CD4-positive, alpha-beta memory T cell (primary cell): ENCODE results near the gene MMP17. TPM values are rescaled to one million over a fixed set of nuclear protein-coding genes. Genes with fewer than 3 reads are reported as not detected.

Experiments
- CTCF ChIA-PET: fragments of 350-600 bp; sonication (Branson Sonifier 250); formaldehyde crosslinking; loops from one replicate; lab custom pipeline; 2021; ENCODE audit warnings: inconsistent platforms; ENCODE audit not compliant: partially characterized antibody; lab: Charles Lee
- POLR2A ChIA-PET: fragments of 350-600 bp; sonication (Branson Sonifier 250); formaldehyde crosslinking; loops from one replicate; lab custom pipeline; 2021; ENCODE audit not compliant: partially characterized antibody; lab: Charles Lee
- DNase-seq, 5 donors: peaks; one replicate each; pipeline versions ENCODE4 v3.0.0 to v3.0.0-alpha.2; 2020 to 2022; ENCODE audit warnings: mixed read lengths in 1 of 5
- H3K27ac ChIP-seq: one replicate; pipeline ENCODE4 v1.7.0; 2013; ENCODE audit warnings: low read depth, low read length
- H3K27me3 ChIP-seq: 2 replicates; pipeline ENCODE4 v1.7.0; 2013; ENCODE audit warnings: mild to moderate bottlenecking, low read length, moderate library complexity; ENCODE audit not compliant: insufficient read depth
- H3K36me3 ChIP-seq: 2 replicates; pipeline ENCODE4 v1.7.0; 2013; ENCODE audit warnings: mild to moderate bottlenecking, low read length, moderate library complexity; ENCODE audit not compliant: insufficient read depth
- H3K4me1 ChIP-seq: 2 replicates; pipeline ENCODE4 v1.7.0; 2013; ENCODE audit warnings: mild to moderate bottlenecking, low read length, moderate library complexity; ENCODE audit not compliant: insufficient read depth
- H3K4me3 ChIP-seq, 2 donors: one replicate each; pipeline ENCODE4 v1.7.0; 2013; ENCODE audit warnings: low read length in 2 of 2, mild to moderate bottlenecking in 1 of 2
- H3K9me3 ChIP-seq, 2 donors: one replicate each; pipeline ENCODE4 v1.7.0; 2013; ENCODE audit warnings: low read length in 2 of 2, control low read depth in 1 of 2; ENCODE audit not compliant: control insufficient read depth in 1 of 2
- H3K27ac Mint-ChIP-seq, 7 donors: one replicate each; pipeline ENCODE4 v1.8.0; 2020 to 2021; ENCODE audit warnings: mixed read lengths in 7 of 7, mild to moderate bottlenecking in 6 of 7, inconsistent platforms in 3 of 7, moderate library complexity in 3 of 7
- H3K27me3 Mint-ChIP-seq, 2 donors: one replicate each; pipeline ENCODE4 v1.8.0; 2020 to 2021; ENCODE audit warnings: mixed read lengths in 2 of 2
- H3K36me3 Mint-ChIP-seq, 2 donors: one replicate each; pipeline ENCODE4 v1.8.0; 2020 to 2021; ENCODE audit warnings: mixed read lengths in 2 of 2, inconsistent platforms in 1 of 2, mild to moderate bottlenecking in 1 of 2
- H3K4me1 Mint-ChIP-seq, 4 donors: one replicate each; pipeline ENCODE4 v1.8.0; 2020 to 2021; ENCODE audit warnings: mixed read lengths in 4 of 4, mild to moderate bottlenecking in 1 of 4
- H3K4me3 Mint-ChIP-seq, 8 donors: one replicate each; pipeline ENCODE4 v1.8.0; 2020 to 2021; ENCODE audit warnings: mixed read lengths in 8 of 8, mild to moderate bottlenecking in 7 of 8, moderate library complexity in 6 of 8, inconsistent platforms in 3 of 8
- H3K9me3 Mint-ChIP-seq, 8 donors: one replicate each; pipeline ENCODE4 v1.8.0; 2020 to 2021; ENCODE audit warnings: mixed read lengths in 8 of 8, mild to moderate bottlenecking in 5 of 8, inconsistent platforms in 3 of 8, moderate library complexity in 1 of 8
- intact Hi-C: fragments of 100-400 bp; cut with micrococcal nuclease; formaldehyde crosslinking; loops from one replicate; pipeline ENCODE4 v1.15.1; 2023
- polyA plus RNA-seq, 2 donors: library from polyadenylated mRNA; unstranded; fragments of 300-500 nt; fragmentation: Illumina TruSeq; gene quantifications; one replicate each; pipeline ENCODE4 v1.2.3, GENCODE V29; 2021
- total RNA-seq, 2 experiments: library from RNA; stranded (reverse); gene quantifications; one replicate each; pipeline ENCODE4 v1.2.3, GENCODE V29; 2021

Gene MMP17
- total and polyA plus RNA-seq, 4 experiments from 2014 or later: 0.32 to 0.94 TPM; not detected in 2

- Mint-ChIP-seq H3K27me3 (peaks cover 28 to 34% of the 10 kb centered on the region in 2 donors), H3K4me3 (peak overlapping the region; percentile 47 to 84 (median 74)), H3K27ac (no peak overlapping the region), H3K9me3 (no peaks in the 10 kb centered on the region), H3K36me3 (no peaks in the 10 kb centered on the region), H3K4me1 (peaks cover 2 to 13% (median 12%) of the 10 kb centered on the region in 4 donors)
- H3K27me3 ChIP-seq: peaks cover 27% of the 10 kb centered on the region
- no peaks in the 10 kb centered on the region for H3K9me3 ChIP-seq
- no peaks in the 10 kb centered on the region for H3K36me3 ChIP-seq
- no peak overlapping the region for H3K4me3 ChIP-seq
- intact Hi-C loops: no loop called here
- peaks cover 22% of the 10 kb centered on the region for H3K4me1 ChIP-seq
- DNase-seq: peak in 1 of 5 donors; percentile 20
- H3K27ac ChIP-seq: no peak overlapping the region
- ChIA-PET CTCF (interaction anchor here (1.0 to 1.5 kb wide), 3 partner anchors 70 to 728 kb away, joined by 3 to 6 read pairs (median 5); no protein-coding TSS in a partner anchor), POLR2A (no interaction called here)
Measured at GRCh38 chr12:131830914-131831571, 2.9 kb downstream of the MMP17 start.

GRCh38 chr12:131831635-131832041, 3.4 kb downstream of the MMP17 start:
- Histone ChIP-seq H3K4me1 (peaks cover 22% of the 10 kb centered on the region), H3K4me3 (no peak overlapping the region), H3K27me3 (peaks cover 21% of the 10 kb centered on the region), H3K9me3 (no peaks in the 10 kb centered on the region), H3K27ac (no peak overlapping the region), H3K36me3 (no peaks in the 10 kb centered on the region)
- POLR2A ChIA-PET: no interaction called here
- intact Hi-C loops: no loop called here
- Mint-ChIP-seq H3K27me3 (peaks cover 22 to 28% of the 10 kb centered on the region in 2 donors), H3K4me1 (peaks cover 2 to 13% (median 12%) of the 10 kb centered on the region in 4 donors), H3K27ac (no peak overlapping the region), H3K36me3 (no peaks in the 10 kb centered on the region), H3K9me3 (no peaks in the 10 kb centered on the region), H3K4me3 (peak overlapping the region in 3 of 8 donors; percentile 10 to 48 (median 32))
- no peak for DNase-seq
- CTCF ChIA-PET: interaction anchor here (1.5 kb wide), 1 partner anchor 70 kb away, joined by 3 read pairs; no protein-coding TSS in a partner anchor

- intact Hi-C loops: no loop called here
- ChIA-PET POLR2A (no interaction called here), CTCF (no interaction called here)
- Histone ChIP-seq H3K27ac (no peak overlapping the region), H3K27me3 (peaks cover 15% of the 10 kb centered on the region), H3K36me3 (no peaks in the 10 kb centered on the region), H3K4me1 (peaks cover 22% of the 10 kb centered on the region), H3K9me3 (no peaks in the 10 kb centered on the region), H3K4me3 (no peak overlapping the region)
- DNase-seq: no peak
- H3K27me3 Mint-ChIP-seq: peaks cover 17 to 25% of the 10 kb centered on the region in 2 donors
- H3K36me3 Mint-ChIP-seq: no peaks in the 10 kb centered on the region
- no peaks in the 10 kb centered on the region for H3K9me3 Mint-ChIP-seq
- H3K4me1 Mint-ChIP-seq: peaks cover 2 to 13% (median 11%) of the 10 kb centered on the region in 4 donors
- H3K4me3 Mint-ChIP-seq: no peak overlapping the region
- H3K27ac Mint-ChIP-seq: no peak overlapping the region
Measured at GRCh38 chr12:131832321-131833231, 4.4 kb downstream of the MMP17 start.

GRCh38 chr12:131833288-131833895, 5.2 kb downstream of the MMP17 start:
- DNase-seq: no peak
- Histone ChIP-seq H3K27ac (no peak overlapping the region), H3K4me1 (peaks cover 22% of the 10 kb centered on the region), H3K36me3 (no peaks in the 10 kb centered on the region), H3K27me3 (peaks cover 15% of the 10 kb centered on the region), H3K9me3 (no peaks in the 10 kb centered on the region), H3K4me3 (no peak overlapping the region)
- Mint-ChIP-seq H3K27me3 (peaks cover 15 to 23% of the 10 kb centered on the region in 2 donors), H3K27ac (no peak overlapping the region), H3K4me1 (peaks cover 2 to 13% (median 10%) of the 10 kb centered on the region in 4 donors), H3K4me3 (peak overlapping the region in 1 of 8 donors; percentile 20), H3K9me3 (no peaks in the 10 kb centered on the region), H3K36me3 (no peaks in the 10 kb centered on the region)
- intact Hi-C loops: no loop called here
- POLR2A ChIA-PET: no interaction called here
- CTCF ChIA-PET: no interaction called here

- Mint-ChIP-seq H3K27me3 (peaks cover 15 to 23% of the 10 kb centered on the region in 2 donors), H3K4me1 (peaks cover 2 to 13% (median 10%) of the 10 kb centered on the region in 4 donors), H3K4me3 (no peak overlapping the region), H3K9me3 (no peaks in the 10 kb centered on the region), H3K27ac (no peak overlapping the region), H3K36me3 (no peaks in the 10 kb centered on the region)
- no peaks in the 10 kb centered on the region for H3K9me3 ChIP-seq
- intact Hi-C loops: no loop called here
- DNase-seq: no peak
- no peak overlapping the region for H3K4me3 ChIP-seq
- ChIA-PET CTCF (interaction anchor here (1.4 kb wide), 1 partner anchor 21 kb away, joined by 3 read pairs; no protein-coding TSS in a partner anchor), POLR2A (no interaction called here)
- no peak overlapping the region for H3K27ac ChIP-seq
- peaks cover 17% of the 10 kb centered on the region for H3K4me1 ChIP-seq
- peaks cover 13% of the 10 kb centered on the region for H3K27me3 ChIP-seq
- H3K36me3 ChIP-seq: no peaks in the 10 kb centered on the region
Measured at GRCh38 chr12:131833896-131834641, 5.9 kb downstream of the MMP17 start.

GRCh38 chr12:131834798-131835615, 6.8 kb downstream of the MMP17 start:
- intact Hi-C loops: no loop called here
- peaks cover 2 to 8% (median 5%) of the 10 kb centered on the region in 4 donors for H3K4me1 Mint-ChIP-seq
- ChIA-PET POLR2A (no interaction called here), CTCF (interaction anchor here (1.1 to 1.4 kb wide), 2 partner anchors 22 to 139 kb away, joined by 3 read pairs; no protein-coding TSS in a partner anchor)
- peaks cover 12 to 19% of the 10 kb centered on the region in 2 donors for H3K27me3 Mint-ChIP-seq
- no peak overlapping the region for H3K27ac Mint-ChIP-seq
- H3K27ac ChIP-seq: no peak overlapping the region
- DNase-seq: no peak
- peaks cover 8% of the 10 kb centered on the region for H3K4me1 ChIP-seq
- no peak overlapping the region for H3K4me3 ChIP-seq
- H3K9me3 ChIP-seq: no peaks in the 10 kb centered on the region
- no peaks in the 10 kb centered on the region for H3K36me3 Mint-ChIP-seq
- no peak overlapping the region for H3K4me3 Mint-ChIP-seq
- peaks cover 5% of the 10 kb centered on the region for H3K27me3 ChIP-seq
- no peaks in the 10 kb centered on the region for H3K36me3 ChIP-seq
- H3K9me3 Mint-ChIP-seq: no peaks in the 10 kb centered on the region
